A673 (cell line): ENCODE results near the gene DDX55. TPM values are rescaled to one million over a fixed set of nuclear protein-coding genes. Genes with fewer than 3 reads are reported as not detected.
"Not testable (repeated sequence)": the region's sequence is repeated elsewhere in the genome, so short reads cannot be mapped to it uniquely, and the experiment has no call there.

ENCODE experiments used
- BruUV-seq: library from RNA; stranded (reverse); fragments of 400-500 nt; replicated peaks from 2 replicates; lab custom pipeline; 2021; lab: Mats Ljungman, UMichigan
- CTCF ChIA-PET: fragments of 300-600 bp; sonication (Branson Sonifier 250); formaldehyde crosslinking; loops from one replicate; lab custom pipeline; 2022; ENCODE audit warnings: antibody characterized with exemption; lab: Charles Lee
- POLR2A ChIA-PET: fragments of 300-600 bp; sonication (Branson Sonifier 250); formaldehyde crosslinking; loops from one replicate; lab custom pipeline; 2022; ENCODE audit warnings: antibody characterized with exemption; ENCODE audit not compliant: low non-redundant PET; lab: Charles Lee
- DNase-seq: peaks from one replicate; pipeline ENCODE4 v3.0.0-alpha.2; 2015; ENCODE audit warnings: low spot score
- H3K27ac ChIP-seq: fragments of 200-600 bp; sonication (generic); 2 replicates; pipeline ENCODE4 v1.5.1; 2016; ENCODE audit warnings: mixed run types, low read depth, mild to moderate bottlenecking, mixed read lengths, antibody characterized with exemption, low read length; ENCODE audit not compliant: poor library complexity, severe bottlenecking
- H3K27me3 ChIP-seq: fragments of 200-600 bp; sonication (generic); replicated peaks from 2 replicates; pipeline ENCODE4 v1.6.1; 2017; ENCODE audit warnings: mixed run types, low read depth, mild to moderate bottlenecking, mixed read lengths, antibody characterized with exemption, low read length; ENCODE audit not compliant: insufficient read depth, poor library complexity
- H3K36me3 ChIP-seq: fragments of 200-600 bp; sonication (generic); 2 replicates; pipeline ENCODE4 v1.6.1; 2016; ENCODE audit warnings: mixed run types, mild to moderate bottlenecking, mixed read lengths, antibody characterized with exemption, low read length; ENCODE audit not compliant: insufficient read depth, poor library complexity, severe bottlenecking
- H3K4me1 ChIP-seq: fragments of 200-600 bp; sonication (generic); 2 replicates; pipeline ENCODE4 v1.6.1; 2017; ENCODE audit warnings: mixed run types, mild to moderate bottlenecking, mixed read lengths, antibody characterized with exemption, low read length; ENCODE audit not compliant: insufficient read depth, poor library complexity, severe bottlenecking
- H3K4me3 ChIP-seq: fragments of 200-600 bp; sonication (generic); 2 replicates; pipeline ENCODE4 v1.5.1; 2016; ENCODE audit warnings: low read depth, mixed run types, mild to moderate bottlenecking, mixed read lengths, low read length; ENCODE audit not compliant: poor library complexity, severe bottlenecking
- H3K9me3 ChIP-seq: fragments of 200-600 bp; sonication (generic); 2 replicates; pipeline ENCODE4 v1.6.1; 2016; ENCODE audit warnings: mixed run types, low read depth, mild to moderate bottlenecking, mixed read lengths, antibody characterized with exemption, low read length; ENCODE audit not compliant: poor library complexity, severe bottlenecking
- EZH2 ChIP-seq: fragments of 200-600 bp; sonication (generic); IDR thresholded peaks from 2 replicates; pipeline ENCODE4 v1.6.1; 2017; ENCODE audit warnings: borderline replicate concordance, low read depth, mild to moderate bottlenecking, mixed read lengths, antibody characterized with exemption, low read length; ENCODE audit not compliant: poor library complexity, severe bottlenecking
- intact Hi-C: fragments of 100-400 bp; cut with micrococcal nuclease; formaldehyde crosslinking; loops from one replicate; pipeline ENCODE4 v1.10.0; 2022; ENCODE audit not compliant: unreplicated experiment
- total RNA-seq: library from RNA; stranded (reverse); gene quantifications from 2 replicates; pipeline ENCODE4 v1.2.3, GENCODE V29; 2021
- TF ChIP-seq, protein P1 (sequence below): fragments of 300-800, 200-600 bp; sonication (generic); conservative IDR thresholded peaks from 2 replicates; pipeline ENCODE4 v1.5.1; 2017; ENCODE audit warnings: low read depth, mild to moderate bottlenecking, antibody characterized with exemption, low read length, moderate library complexity, mixed read lengths

The DDX55 gene
- total RNA-seq, 1 experiment from 2014 or later: 53.4 TPM

DNA sequence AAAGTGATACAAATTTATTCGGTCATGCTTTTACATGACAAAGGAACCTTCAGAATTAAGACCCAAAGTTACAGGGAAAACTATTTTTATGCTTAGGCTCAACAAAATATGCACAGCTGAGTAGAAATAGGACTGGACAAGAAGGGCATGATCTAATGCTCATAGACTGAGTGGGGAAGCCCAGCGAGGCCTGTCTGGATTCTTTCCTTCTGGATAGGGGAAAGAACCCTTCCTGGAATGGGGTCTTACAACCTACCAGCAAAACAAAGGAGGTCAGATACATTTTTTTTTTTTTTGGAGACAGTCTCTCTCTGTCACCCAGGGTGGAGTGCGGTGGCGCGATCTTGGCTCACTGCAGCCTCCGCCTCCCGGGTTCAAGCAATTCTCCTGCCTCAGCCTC is 2.2 kb upstream of the DDX55 start:
- no peak for TF ChIP-seq EZH2
- TF ChIP-seq, protein P1, sequence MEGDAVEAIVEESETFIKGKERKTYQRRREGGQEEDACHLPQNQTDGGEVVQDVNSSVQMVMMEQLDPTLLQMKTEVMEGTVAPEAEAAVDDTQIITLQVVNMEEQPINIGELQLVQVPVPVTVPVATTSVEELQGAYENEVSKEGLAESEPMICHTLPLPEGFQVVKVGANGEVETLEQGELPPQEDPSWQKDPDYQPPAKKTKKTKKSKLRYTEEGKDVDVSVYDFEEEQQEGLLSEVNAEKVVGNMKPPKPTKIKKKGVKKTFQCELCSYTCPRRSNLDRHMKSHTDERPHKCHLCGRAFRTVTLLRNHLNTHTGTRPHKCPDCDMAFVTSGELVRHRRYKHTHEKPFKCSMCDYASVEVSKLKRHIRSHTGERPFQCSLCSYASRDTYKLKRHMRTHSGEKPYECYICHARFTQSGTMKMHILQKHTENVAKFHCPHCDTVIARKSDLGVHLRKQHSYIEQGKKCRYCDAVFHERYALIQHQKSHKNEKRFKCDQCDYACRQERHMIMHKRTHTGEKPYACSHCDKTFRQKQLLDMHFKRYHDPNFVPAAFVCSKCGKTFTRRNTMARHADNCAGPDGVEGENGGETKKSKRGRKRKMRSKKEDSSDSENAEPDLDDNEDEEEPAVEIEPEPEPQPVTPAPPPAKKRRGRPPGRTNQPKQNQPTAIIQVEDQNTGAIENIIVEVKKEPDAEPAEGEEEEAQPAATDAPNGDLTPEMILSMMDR: no peak
- POLR2A ChIA-PET: interaction anchor here (0.6 kb wide), 1 partner anchor 14 kb away, joined by 3 read pairs; no protein-coding TSS in a partner anchor
- intact Hi-C loops: no loop called here
- no TSS peak for BruUV-seq
- H3K27me3 ChIP-seq: no peaks in the 10 kb centered on the region
- H3K4me1 ChIP-seq: peaks cover 6% of the 10 kb centered on the region
- H3K36me3 ChIP-seq: peaks cover 43% of the 10 kb centered on the region
- DNase-seq: no peak
- H3K4me3 ChIP-seq: no peak overlapping the region
- H3K27ac ChIP-seq: no peak overlapping the region
- CTCF ChIA-PET: no interaction called here
- H3K9me3 ChIP-seq: no peaks in the 10 kb centered on the region

DNA sequence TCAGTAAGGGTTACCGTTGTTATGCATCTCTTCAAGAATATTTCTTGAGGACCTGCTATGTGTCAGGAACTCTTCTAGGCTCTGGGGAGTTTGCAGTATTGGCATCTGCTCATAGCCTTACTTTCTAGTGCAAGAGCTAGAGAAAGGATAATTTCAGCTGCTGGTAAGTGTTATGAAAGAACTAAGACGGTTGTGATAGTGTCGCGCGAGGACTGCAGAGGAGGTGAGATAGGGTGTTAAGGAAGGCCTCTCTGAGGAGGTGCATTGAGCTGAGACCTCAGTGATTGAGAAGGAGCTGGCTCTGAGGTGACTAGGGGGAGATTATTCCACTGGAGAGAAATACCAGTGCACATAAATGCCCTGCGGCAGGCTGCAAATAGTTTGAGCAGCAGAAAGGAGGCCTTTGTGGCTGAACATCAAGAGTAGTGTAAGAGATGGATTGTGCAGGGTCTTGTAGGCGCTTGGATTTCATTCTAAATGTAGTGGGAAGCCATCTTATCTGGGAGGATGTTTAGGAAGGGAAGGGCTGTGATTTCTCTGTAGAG is 824 bp downstream of the DDX55 start:
- no TSS peak for BruUV-seq
- H3K36me3 ChIP-seq: peaks cover 40% of the 10 kb centered on the region
- intact Hi-C loops: no loop called here

DNA sequence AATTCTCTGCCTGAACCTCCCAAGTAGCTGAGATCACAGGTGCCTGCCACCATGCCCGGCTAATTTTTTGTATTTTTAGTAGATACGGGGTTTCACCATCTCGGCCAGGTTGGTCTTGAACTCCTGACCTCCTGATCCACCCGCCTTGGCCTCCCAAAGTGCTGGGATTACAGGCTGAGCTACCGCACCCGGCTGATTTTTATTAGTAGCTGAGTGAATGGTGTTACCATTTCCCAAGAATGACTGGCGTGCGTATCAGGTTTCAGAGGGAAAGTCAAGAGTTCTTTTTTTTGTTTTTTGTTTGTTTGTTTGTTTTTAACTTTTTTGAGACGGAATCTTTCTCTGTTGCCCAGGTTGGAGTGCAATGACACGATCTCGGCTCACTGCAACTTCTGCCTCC is 1.6 kb downstream of the DDX55 start:
- intact Hi-C loops: not testable (repeated sequence)
- peak overlapping the region; percentile 96 for H3K4me3 ChIP-seq

More for the DNA sequence above, 824 bp downstream of the DDX55 start:
- ChIA-PET POLR2A (interaction anchor here (1.1 kb wide), 1 partner anchor 238 kb away, joined by 10 read pairs; the partner anchor contains the start of gene SBNO1), CTCF (interaction anchor here (1.3 kb wide), 1 partner anchor 16 kb away, joined by 3 read pairs; no protein-coding TSS in a partner anchor)
- no peak for TF ChIP-seq EZH2
- TF ChIP-seq, protein P1: no peak
- H3K9me3 ChIP-seq: no peaks in the 10 kb centered on the region
- no peaks in the 10 kb centered on the region for H3K27me3 ChIP-seq
- DNase-seq: no peak
- H3K4me3 ChIP-seq: peak overlapping the region; percentile 96
- peak overlapping the region; percentile 93 for H3K27ac ChIP-seq
- H3K4me1 ChIP-seq: peaks cover 6% of the 10 kb centered on the region

DNA sequence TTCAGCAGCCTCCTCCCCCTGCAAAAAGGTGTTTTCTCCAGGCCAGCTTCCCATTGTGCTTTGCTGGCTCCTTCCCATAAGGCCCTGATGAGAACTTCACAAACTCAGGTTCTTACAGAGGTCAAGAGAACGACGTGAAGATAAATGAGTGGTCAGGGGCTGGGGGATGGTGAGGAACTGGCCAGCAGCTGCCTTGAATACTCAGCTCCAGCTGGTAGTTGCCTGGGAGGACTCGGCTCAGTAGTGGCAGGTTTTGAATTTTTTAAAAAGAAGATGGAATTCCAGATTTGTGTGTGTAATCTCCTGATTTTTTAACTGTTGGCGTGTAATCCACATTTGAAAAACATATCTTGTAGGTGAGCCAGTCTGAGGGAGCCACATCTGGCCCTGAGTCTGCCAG is 5.9 kb downstream of the DDX55 start:
- Histone ChIP-seq H3K4me1 (peaks cover 3% of the 10 kb centered on the region), H3K27ac (no peak overlapping the region), H3K9me3 (no peaks in the 10 kb centered on the region), H3K4me3 (no peak overlapping the region), H3K27me3 (no peaks in the 10 kb centered on the region), H3K36me3 (peaks cover 75% of the 10 kb centered on the region)
- intact Hi-C loops: no loop called here
- CTCF ChIA-PET: no interaction called here
- TF ChIP-seq, protein P1: no peak
- no peak for TF ChIP-seq EZH2
- POLR2A ChIA-PET: no interaction called here
- BruUV-seq: no TSS peak
- DNase-seq: no peak

More for the DNA sequence above, 1.6 kb downstream of the DDX55 start:
- DNase-seq, H3K27ac ChIP-seq, CTCF ChIA-PET, H3K27me3 ChIP-seq, POLR2A ChIA-PET, H3K4me1 ChIP-seq, H3K9me3 ChIP-seq, BruUV-seq: not testable (repeated sequence)
- H3K36me3 ChIP-seq: peaks cover 40% of the 10 kb centered on the region
